GM12878 (cell line): Measurements from ENCODE around the gene OR6T1. TPM values are rescaled to one million over a fixed set of nuclear protein-coding genes. Genes with fewer than 3 reads are reported as not detected.

Experiments used
- ATF2 ChIP-seq: IDR thresholded peaks from 2 replicates; pipeline ENCODE4 v1.6.1; 2012; ENCODE audit warnings: low read length, inconsistent platforms
- BCLAF1 ChIP-seq: fragments of 450-650 bp; IDR thresholded peaks from 2 replicates; pipeline ENCODE4 v1.6.1; 2017; ENCODE audit warnings: antibody characterized with exemption, mild to moderate bottlenecking, moderate library complexity
- BRCA1 ChIP-seq: IDR thresholded peaks from 2 replicates; pipeline ENCODE4 v1.6.1; 2011; ENCODE audit warnings: low read depth, low read length, improper control_type of control experiment
- CBFB ChIP-seq: IDR thresholded peaks from 2 replicates; pipeline ENCODE4 v1.6.1; 2016; ENCODE audit warnings: antibody characterized with exemption, low read depth
- CEBPB ChIP-seq, 2 experiments: fragments of 150-350 bp in 1 of 2; IDR thresholded peaks; 2 replicates each; pipeline ENCODE4 v1.6.1; 2012 to 2014; ENCODE audit warnings: low read depth in 2 of 2, low read length in 2 of 2, borderline replicate concordance in 1 of 2, inconsistent platforms in 1 of 2
- CREM ChIP-seq: IDR thresholded peaks from 2 replicates; pipeline ENCODE4 v1.6.1; 2014; ENCODE audit warnings: antibody characterized with exemption, low read depth
- EGR1 ChIP-seq, 2 experiments: IDR thresholded peaks; 1 replicate in 1 of 2; 2 replicates in 1 of 2; pipeline ENCODE4 v1.6.1; 2011 to 2012; ENCODE audit warnings: low read depth in 2 of 2, low read length in 2 of 2, borderline replicate concordance in 1 of 2, mild to moderate bottlenecking in 1 of 2, moderate library complexity in 1 of 2
- FOS ChIP-seq: IDR thresholded peaks from 3 replicates; pipeline ENCODE4 v1.6.1; 2011; ENCODE audit warnings: borderline replicate concordance; ENCODE audit not compliant: insufficient read length; ENCODE audit errors: extremely low read depth
- HSF1 ChIP-seq: fragments of 150-350 bp; IDR thresholded peaks from 2 replicates; pipeline ENCODE4 v1.6.1; 2014; ENCODE audit warnings: mild to moderate bottlenecking, low read depth, low read length
- IRF5 ChIP-seq: fragments of 450-650 bp; IDR thresholded peaks from 2 replicates; pipeline ENCODE4 v1.6.1; 2017; ENCODE audit warnings: borderline replicate concordance
- NFIC ChIP-seq: IDR thresholded peaks from 2 replicates; pipeline ENCODE4 v1.6.1; 2012; ENCODE audit warnings: low read depth, mild to moderate bottlenecking, inconsistent platforms, low read length, moderate library complexity
- NFYB ChIP-seq: IDR thresholded peaks from 2 replicates; pipeline ENCODE4 v1.6.1; 2011; ENCODE audit warnings: low read depth, mild to moderate bottlenecking, low read length, improper control_type of control experiment, moderate library complexity; ENCODE audit not compliant: insufficient read depth
- PML ChIP-seq: IDR thresholded peaks from 2 replicates; pipeline ENCODE4 v1.6.1; 2012; ENCODE audit warnings: low read length, inconsistent platforms
- RBBP5 ChIP-seq: fragments of 200-600 bp; sonication (generic); conservative IDR thresholded peaks from 2 replicates; pipeline ENCODE4 v1.6.1; 2016
- SIX5 ChIP-seq: IDR thresholded peaks from 2 replicates; pipeline ENCODE4 v1.6.1; 2011; ENCODE audit warnings: mild to moderate bottlenecking, low read depth, low read length, moderate library complexity; ENCODE audit not compliant: severe bottlenecking
- TBL1XR1 ChIP-seq: IDR thresholded peaks from 2 replicates; pipeline ENCODE4 v1.6.1; 2012; ENCODE audit warnings: low read depth, low read length, improper control_type of control experiment
- YBX1 ChIP-seq: fragments of 450-650 bp; IDR thresholded peaks from 2 replicates; pipeline ENCODE4 v1.6.1; 2016; ENCODE audit warnings: antibody characterized with exemption
- YY1 ChIP-seq: IDR thresholded peaks from 2 replicates; pipeline ENCODE4 v1.6.1; 2011; ENCODE audit warnings: low read depth, mild to moderate bottlenecking, low read length
- ZBED1 ChIP-seq: IDR thresholded peaks from 2 replicates; pipeline ENCODE4 v1.6.1; 2016; ENCODE audit warnings: borderline replicate concordance
- ZNF592 ChIP-seq: fragments of 450-650 bp; IDR thresholded peaks from 2 replicates; pipeline ENCODE4 v1.6.1; 2017; ENCODE audit warnings: mild to moderate bottlenecking, moderate library complexity
- polyA plus RNA-seq, 11 experiments: library from polyadenylated mRNA; depleted of rRNA in 4 of 11; unstranded in 6 of 11; stranded (reverse) in 5 of 11; fragments of >200 nt; fragmentation: Nextera tagmentation in 4 of 11; fragmentation: Illumina TruSeq in 1 of 11; extraction: Ambion mirVana in 4 of 11; extraction: Trizol in 1 of 11; gene quantifications; 1 replicate in 1 of 11; 2 replicates in 10 of 11; pipeline versions ENCODE4 v1.2.1 to v1.2.3, GENCODE V29; 2011 to 2016; ENCODE audit warnings: inconsistent platforms in 2 of 11, missing spikeins in 2 of 11, low read depth in 1 of 11
- total RNA-seq, 4 experiments: library from RNA; depleted of rRNA in 3 of 4; stranded (reverse); fragments of >200 nt in 3 of 4; fragmentation: Illumina TruSeq in 1 of 4; extraction: Trizol in 1 of 4; gene quantifications; 2 replicates each; pipeline versions ENCODE4 v1.2.1 to v1.2.3, GENCODE V29; 2013 to 2021

The OR6T1 gene
- total and polyA plus RNA-seq, 10 of the 15 experiments (the other 5 are each of a cell fraction or from before 2014, with no cell fraction given) = not detected

GRCh38 chr11:123903932-123904331 lies 39.7 kb downstream of the OR6T1 start (continued):
- TF ChIP-seq IRF5 (no peak), PML (no peak), CBFB (no peak), YBX1 (no peak), BCLAF1 (no peak), YY1 (no peak), FOS (no peak), ATF2 (peak; percentile 34; the same call in 1 of the 2 replicates), CEBPB (IDR thresholded peaks at IDR 0.05; ENCODE audit: borderline replicate concordance in 1 of 2, low read depth in 2 of 2, low read length in 2 of 2) (no peak), EGR1 (IDR thresholded peaks at IDR 0.05; ENCODE audit: borderline replicate concordance in 1 of 2, low read depth in 2 of 2, low read length in 2 of 2) (no peak), TBL1XR1 (no peak), BRCA1 (no peak), RBBP5 (no peak), CREM (peak; percentile 25; the same call in 1 of the 2 replicates), ZNF592 (no peak), SIX5 (no peak), NFIC (peak; percentile 80; the same call in 1 of the 2 replicates), NFYB (no peak), ZBED1 (peak; percentile 50; the same call in 1 of the 2 replicates), HSF1 (no peak)
